HG03457 (cell line): Measurements from ENCODE around the gene MTCH2.
"Not testable (repeated sequence)": the region's sequence is repeated elsewhere in the genome, so short reads cannot be mapped to it uniquely, and the experiment has no call there.

Source experiments
- ATAC-seq: cut with Tn5 transposase; IDR thresholded peaks from one replicate; pipeline ENCODE4 v1.9.1; 2021; ENCODE audit warnings: moderate number of reproducible peaks; ENCODE audit not compliant: unreplicated experiment

Gene MTCH2

DNA sequence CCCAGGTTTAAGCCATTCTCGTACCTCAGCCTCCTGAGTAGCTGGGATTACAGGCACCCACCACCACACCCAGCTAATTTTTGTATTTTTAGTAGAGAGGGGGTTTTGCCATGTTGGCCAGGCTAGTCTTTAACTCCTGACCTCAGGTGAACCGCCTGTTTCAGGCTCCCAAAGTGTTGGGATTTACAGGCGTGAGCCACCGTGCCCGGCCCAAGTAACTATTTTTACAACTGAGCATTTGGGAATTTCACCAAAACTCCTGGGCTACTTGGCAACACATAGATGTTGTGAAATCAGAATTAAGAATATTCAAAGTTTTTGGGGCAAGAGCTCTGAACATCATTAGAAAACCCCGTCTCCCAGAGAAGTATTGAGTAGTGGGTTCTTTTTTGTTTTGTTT lies 1.9 kb downstream of the MTCH2 start:
- not testable (repeated sequence) for ATAC-seq

DNA sequence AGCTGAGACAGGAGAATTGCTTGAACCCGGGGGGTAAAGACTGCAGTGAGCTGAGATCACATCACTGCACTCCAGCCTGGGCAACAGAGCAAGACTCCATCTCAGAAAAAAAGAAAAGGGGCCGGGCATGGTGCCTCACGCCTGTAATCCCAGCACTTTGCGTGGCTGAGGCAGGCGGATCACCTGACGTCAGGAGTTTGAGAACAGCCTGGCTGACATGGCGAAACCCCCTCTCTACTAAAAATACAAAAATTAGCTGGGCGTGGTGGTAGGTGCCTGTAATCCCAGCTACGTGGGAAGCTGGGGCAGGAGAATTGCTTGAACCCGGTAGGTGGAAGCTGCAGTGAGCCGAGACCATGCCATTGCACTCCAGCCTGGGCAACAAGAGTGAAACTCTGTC lies 6.0 kb downstream of the MTCH2 start:
- ATAC-seq = not testable (repeated sequence)

DNA sequence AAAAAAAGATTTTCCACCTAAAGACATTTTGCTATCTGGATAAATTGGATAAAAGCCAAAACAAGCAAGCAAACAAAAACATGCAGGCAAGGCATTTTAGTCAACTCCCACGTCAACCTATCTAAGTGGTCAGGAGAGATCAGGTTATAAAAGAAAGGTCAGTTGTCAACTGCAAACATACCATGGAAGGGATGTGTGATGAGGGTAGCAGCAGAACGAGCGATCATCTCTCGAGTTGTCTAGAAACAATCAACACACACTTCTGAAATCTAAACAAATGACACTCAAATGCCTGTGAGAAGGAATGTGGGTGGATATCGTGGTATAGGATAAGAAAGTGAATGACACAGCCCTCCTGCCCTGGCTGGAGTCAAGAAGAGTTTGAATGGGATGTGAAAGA lies 10.9 kb downstream of the MTCH2 start:
- no peak for ATAC-seq

DNA sequence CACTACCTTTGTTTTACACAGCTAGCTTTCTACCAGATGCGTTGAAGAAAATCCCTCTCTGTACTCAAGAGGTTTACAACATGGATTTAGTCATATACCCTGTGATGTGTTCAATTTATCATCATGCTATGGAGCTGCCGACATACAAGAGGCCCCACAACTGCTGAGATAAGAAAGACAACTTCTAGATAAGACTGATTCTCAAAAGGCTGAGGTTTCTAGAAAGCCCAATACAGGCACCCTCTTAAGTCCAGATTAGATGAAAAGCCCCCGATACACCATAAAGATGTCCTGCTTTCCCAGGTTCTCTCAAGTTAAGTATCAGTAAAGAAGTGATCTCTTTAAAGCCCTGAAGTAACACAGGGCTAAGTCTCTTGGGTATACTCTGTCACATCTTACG lies 14.3 kb downstream of the MTCH2 start:
- no peak for ATAC-seq

DNA sequence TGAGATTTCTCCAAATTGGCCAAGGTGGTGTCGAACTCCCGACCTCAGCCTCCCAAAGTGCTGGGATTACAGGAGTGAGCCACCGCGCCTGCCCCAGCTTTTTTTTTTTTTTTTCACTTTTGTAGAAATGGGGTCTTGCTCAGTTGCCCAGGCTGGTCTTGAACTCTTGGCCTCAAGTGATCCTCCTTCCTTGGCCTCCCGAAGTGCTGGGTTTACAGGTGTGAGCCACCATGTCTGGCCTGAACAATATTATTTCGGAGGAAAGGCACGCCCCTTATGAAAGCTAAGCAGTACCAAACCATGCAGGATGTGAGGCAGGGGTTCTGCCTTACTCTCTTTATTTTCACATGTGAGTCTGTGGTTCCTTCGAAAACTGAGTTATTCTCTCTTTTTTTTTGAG lies 16.1 kb downstream of the MTCH2 start:
- ATAC-seq = no peak

DNA sequence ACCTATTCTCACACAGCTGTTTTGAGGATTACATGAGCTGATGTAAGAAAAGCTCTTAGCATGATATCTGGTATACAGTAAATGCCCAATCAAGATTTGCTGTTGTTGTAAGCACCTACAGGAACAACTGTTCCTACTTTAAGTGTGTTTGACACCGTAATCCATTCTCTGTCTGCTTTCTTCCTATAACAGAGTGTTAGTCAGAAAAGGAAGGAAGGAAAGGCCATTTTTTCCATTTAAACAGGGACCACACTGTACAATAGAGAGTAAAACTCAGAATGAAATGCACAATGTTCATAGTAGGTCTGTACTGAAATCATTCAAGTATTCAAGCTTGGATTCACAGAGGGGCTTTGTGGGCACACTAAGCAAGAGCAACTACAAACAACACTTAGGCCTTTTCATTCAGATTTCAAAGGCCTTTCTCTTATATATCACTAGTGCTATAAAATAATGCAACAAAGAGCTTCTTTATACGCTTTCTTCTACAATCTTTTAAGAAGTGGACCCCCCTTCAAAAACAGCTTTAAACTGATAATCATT lies 21.5 kb downstream of the MTCH2 start:
- ATAC-seq = no peak

DNA sequence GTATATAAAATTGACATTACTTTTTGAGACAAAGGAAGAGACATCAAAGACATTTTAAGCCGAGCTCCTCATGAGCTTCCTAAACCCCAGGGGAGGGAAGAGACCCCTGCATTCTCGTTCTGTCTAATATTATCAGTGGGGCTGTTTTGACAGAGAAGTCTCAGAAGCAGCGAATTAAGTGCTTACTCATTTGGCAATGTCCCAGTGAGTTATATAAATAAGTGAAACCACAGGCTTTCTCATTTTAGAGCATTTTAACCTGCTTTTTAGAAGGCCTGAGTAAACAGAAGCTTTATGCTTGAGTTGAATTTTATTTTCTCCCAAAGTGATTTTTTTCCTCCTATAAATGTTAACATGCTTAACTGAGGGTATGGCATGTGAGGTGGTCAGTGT lies 24.9 kb downstream of the MTCH2 start:
- no peak for ATAC-seq

DNA sequence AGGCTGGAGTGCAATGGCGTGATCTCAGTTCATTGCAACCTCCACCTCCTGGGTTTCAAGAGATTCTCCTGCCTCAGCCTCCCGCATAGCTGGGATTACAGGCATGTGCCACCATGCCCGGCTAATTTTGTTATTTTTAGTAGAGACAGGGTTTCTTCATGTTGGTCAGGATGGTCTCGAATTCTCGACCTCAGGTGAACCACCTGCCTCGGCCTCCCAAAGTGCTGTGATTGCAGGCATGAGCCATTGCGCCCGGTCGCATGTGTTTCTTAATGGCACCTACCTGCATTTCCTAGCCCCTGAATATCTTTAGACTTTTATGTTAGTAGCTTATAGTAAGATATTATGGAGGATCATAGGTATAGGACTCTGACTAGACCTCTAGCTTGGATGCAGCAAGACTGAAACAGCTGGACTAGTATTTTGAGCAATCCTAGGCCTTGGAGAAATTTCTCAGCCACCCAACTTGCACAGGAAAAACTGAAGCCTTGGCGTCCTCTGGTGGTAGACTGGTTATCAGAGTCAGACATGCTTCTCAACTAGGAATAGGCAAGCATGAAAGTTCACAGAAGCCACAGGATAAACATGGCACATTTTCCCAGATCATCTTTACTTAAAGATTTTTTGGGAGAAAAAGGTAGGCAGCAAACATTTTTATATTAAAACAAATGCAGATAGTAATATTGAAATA lies 25.5 kb downstream of the MTCH2 start:
- ATAC-seq = no peak

DNA sequence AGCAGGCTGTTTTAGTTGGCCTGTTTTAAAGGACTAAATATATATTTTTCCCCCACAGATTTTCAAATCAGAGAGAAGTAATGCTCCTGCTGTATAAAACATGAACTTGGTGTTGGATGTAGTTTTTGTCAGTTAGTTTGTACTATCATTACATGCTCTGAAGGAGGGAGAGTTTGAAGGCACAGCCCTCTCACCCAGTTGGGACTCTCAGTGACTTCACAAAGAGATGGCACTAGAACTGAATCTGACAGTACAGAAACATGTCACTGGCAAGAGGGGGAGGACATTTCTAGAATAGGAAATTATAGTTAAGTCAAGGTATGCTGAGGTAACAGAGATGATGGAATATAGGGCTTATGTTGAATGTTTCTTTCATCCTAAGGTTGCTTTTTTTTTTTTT lies 27.1 kb downstream of the MTCH2 start:
- no peak for ATAC-seq

DNA sequence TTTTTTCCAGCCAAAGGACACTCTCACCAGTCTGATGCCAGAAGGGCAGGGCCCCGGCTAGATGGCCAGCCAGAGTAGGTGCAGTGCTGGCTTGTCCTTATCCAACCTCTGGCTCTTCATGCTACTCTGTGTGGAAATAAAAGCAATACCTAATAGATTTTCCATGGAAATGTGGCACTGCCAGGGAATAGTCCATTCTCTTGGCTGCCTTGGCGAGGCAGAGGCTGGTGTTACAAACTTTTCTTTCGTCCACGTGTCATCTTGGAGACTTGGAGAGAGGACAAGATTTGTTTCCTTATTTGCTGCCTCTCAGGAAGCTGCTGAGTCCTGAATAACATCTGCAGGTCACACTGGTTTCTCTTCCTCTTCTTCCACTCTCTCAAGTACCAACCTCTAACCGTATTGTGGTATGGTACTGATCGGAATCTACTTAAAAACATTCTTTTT lies 31.0 kb downstream of the MTCH2 start:
- ATAC-seq = peak; percentile 90

DNA sequence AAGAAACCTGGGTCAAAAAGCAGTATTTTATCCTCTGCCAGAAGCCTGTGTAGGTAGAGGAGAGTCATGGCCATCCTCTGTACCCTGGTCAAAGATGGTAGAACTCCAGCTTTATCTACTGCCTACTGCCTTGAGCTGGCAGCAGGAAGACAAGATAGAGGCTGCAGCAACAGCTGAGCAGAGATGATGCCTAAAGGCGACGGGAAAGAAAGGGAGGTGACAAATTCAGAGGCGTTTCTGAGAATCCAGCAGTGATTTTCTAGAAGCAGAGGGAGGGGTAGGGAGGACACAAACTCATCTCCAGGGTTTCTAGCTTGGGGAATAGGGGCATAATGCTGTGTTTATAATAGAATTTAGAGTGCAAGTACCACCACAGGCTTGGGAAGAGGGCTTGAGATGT lies 32.7 kb downstream of the MTCH2 start:
- ATAC-seq = no peak

DNA sequence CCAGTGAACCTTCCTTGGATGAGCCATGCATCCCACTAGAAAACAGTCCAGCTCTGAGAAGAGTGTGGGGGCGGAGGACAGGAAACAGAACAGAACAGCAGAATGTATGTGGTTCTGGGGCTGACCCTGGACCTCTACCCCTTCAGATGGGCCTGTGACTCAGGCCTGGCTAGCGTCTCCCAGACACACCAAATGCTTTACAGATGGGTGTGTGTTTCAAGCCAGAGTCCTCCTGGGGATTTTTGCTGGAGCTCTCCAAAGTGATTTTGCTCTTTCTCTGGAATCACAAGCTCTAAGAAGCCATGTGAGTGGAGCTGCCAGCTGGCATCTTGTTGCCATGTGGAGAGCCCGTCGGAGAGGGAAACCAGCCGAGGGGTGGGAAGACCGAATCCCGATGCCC lies 35.0 kb downstream of the MTCH2 start:
- no peak for ATAC-seq

DNA sequence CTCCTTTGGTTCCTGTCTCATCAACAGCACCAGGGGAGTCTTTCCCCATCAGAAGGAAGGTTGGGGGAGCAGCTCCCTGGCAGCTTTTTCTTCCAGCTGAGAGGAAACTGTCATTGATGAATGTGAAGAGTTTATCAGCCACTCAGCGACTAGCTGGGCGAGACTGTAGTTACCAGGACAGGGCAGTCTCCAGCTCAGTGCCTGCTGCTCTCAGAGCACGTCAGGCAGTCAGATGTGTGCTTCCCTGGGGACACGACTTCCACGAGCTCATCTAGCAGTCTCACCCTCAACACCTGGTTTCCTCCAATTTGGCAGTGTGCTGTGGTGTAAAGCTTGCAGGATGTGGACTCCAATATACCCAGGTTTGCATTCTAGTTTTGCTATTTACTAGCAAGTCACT lies 35.6 kb downstream of the MTCH2 start:
- ATAC-seq = no peak

DNA sequence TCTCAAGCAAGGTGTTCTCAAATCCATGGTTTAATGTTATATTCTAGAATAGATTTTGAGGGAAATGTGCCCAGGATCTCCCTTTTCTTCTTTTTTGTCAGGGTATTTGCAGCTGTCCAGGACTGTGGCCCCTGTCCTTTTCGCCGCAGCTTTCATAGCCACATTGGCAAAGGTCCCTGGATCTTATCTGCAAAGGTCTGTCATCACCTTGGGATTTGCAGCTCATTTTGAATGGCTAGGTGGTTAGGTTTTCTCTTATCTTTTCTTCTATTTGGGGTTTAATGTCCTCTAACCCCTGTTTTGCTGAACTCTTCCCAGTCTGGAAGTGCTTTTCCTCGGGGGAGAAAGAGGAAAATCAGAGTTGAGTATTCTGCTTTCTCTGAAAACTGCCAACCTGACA lies 36.4 kb downstream of the MTCH2 start:
- no peak for ATAC-seq

DNA sequence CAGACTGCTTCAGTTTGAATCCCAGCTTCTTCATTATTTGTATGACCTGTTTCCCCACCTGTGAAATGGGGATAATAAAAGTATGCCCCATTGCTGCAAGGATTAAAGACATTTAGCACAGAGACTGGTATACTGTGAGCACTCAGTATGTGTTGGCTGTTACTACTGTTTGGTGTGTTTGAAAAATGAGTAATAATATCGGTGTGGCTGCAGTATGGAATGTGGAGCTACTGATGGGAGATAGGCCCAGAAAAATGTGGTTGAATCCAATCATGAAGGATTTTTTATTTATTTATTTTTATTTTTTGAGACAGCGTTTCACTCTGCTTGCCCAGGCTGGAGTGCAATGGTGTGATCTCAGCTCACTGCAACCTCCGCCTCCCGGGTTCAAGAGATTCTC lies 39.1 kb downstream of the MTCH2 start:
- no peak for ATAC-seq

DNA sequence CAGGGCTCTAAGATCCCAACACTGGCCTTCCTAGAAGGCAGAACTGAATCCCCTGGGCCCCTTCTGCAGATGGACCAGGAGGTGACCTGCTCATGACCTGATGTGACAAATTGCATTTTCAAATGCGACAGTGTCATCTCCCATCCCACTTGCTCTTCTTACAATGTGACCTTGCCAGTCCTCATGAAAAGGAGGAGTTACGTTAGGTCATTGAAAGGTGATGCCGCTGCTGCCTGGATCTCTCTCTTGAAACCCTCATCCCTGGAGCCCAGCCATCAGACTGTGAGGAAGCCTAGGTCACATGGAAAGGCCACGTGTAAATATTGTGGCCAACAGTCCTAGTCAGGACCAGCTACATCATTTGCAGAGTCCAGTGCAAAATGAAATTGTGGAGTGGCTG lies 42.5 kb downstream of the MTCH2 start:
- ATAC-seq = no peak

DNA sequence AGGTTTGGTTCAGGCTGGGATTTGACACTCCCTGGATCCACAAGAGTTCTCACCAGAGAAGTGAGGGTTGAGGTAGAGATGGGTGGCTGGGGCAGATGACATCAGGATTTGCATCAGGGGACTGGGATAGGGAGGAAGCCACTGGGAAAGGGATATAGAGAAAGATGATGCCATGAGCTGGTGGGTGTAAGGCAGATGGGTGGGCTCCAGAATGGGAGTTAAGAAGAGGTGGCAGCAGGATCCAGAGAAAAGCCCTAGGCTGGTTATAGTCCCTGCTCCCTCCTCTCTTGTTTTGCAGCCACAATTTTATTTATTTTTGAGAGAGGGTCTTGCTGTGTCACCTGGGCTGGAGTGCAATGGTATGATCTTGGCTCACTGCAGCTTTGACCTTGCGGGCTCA lies 46.4 kb downstream of the MTCH2 start:
- no peak for ATAC-seq

DNA sequence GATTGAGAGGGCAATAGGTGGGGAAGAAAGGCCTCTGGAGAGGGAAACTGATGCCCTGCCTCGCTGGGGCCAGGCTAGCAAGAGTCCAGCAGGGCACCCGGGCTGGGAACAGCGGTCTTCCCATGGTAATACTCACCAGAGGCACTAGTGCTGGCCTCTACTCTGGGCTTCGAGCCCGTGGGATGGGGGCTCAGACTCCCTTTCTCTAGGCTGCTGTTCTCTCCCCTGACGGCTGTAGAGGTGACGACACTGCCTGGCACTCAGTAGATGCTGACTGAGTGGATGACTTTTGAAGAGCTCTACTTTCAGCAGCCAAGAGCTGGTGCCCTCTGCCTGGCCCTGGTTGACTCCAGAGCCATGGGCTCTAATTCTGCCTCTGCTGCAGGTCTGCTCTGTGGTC lies 47.3 kb downstream of the MTCH2 start:
- ATAC-seq = no peak

DNA sequence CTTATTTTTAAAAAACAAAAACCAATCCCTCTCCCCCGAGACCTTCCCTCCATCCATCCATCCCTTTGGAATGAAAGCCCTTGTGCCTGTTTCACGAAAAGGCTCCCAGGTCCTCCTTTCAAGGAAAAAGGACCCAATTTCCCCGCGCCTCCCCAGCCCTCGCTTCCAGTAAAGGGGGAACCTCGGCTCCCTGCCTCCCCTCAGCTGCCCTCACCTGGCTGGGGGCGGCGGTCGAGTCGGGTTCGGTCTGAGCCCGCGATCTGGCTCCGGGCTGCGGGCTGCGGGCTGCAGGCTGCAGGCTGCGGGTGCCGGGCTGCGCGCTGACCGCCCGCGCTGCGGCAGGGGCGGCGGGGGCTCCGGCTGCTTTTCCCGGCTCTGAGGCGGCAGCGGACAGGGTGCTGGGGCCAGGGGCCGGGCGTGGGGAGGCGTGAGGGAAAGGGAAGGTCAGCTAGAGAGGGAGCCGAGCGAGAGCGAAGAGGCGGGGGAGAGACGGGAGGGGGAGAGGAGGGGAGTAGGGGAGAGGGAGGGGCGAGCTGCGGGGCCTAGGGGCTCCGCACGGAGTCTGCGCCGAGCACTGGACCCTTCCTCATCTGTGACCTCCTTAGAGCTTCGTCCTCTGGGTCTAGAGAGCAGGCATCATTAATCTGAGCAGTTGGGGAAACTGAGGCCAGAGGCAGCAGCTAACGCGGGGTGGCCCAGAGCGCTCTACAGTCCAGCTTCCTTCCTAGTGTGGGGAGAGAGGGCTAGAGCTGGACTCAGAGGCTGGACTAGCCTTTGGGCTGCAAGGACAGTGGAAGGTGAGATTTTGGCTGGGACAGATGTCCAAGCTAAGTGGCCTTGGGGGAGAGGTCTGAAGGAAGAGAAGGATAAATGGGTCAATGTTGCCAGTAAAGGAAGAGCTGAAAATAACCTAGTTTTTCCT lies 48.2 kb downstream of the MTCH2 start, which contains the start of gene C1QTNF4:
TSS of gene C1QTNF4 (minus strand) at position 478 of the 922 bp plus-strand sequence. CDS start 3,601 bp downstream, outside the sequence.
- ATAC-seq = no peak

DNA sequence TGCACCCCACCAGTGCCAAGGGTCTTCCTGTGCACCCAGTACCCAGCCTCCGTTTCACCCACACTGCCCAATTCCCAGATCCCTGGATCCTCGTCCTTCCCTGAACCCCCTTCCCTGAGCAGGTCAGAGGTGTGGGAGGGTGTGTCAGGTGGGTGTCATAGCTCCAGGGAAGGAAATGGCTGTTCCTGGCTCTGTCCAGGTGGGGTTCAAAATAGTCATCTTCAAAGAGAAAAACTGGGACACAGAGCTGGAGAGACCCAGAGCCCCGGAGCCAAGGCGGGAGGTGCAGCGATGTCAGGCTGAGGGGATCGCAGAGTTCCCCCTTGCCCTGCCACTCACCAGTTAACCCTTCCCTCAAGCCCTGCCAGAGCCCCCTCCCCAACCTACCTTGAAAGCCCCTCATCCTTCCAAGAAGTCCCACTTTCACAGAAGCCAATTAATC lies 48.8 kb downstream of the MTCH2 start:
- ATAC-seq = no peak

DNA sequence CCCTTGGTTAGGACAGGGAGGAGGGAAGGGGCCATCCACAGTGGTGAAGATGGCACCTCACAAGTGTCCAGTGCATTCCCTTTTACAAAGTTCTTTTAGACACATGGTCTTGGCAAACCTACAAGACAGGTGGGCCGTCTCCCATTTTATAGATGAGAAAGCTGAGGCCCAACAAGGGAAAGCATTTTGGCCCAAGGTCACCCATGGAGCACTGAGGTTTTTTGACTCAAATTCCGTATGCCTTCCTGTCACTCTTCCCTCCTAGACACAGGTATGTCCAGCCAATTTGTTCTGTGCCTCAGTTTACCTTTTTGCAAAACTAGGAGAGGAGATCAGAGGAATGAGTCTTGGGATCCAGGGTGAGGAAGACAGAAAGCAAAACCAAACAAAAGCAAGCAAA lies 49.4 kb downstream of the MTCH2 start:
- ATAC-seq = no peak

DNA sequence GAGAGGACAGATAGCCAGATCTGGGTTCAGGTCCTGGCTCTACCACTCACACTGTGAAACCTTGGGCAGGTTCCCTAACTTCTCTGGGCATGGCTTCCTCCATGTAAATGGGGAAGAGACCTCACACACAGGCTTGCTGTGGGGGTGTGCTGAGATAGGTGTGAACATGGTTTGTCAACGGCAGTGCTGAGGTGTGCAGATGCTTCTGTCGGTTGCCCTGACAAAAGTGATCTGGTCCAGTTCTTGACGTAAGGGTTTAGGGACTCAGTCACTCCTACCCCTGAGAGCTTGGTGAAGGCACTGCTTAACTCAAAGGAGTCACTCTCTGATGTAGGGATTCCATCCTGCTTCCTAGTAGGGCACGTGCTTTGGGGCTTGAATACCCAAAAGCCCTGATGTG lies 50.1 kb downstream of the MTCH2 start:
- ATAC-seq = no peak
